HG02759 (cell line): ENCODE data around the gene CBY1.

Experiments used
- ATAC-seq: cut with Tn5 transposase; IDR thresholded peaks from one replicate; pipeline ENCODE4 v1.9.1; 2021; ENCODE audit warnings: mild to moderate bottlenecking, moderate library complexity; ENCODE audit not compliant: unreplicated experiment

CBY1 gene

GRCh38 chr22:38700789-38701628, 44.6 kb downstream of the CBY1 start, which contains the start of gene JOSD1:
Gene JOSD1, minus strand, starts transcription at chr22:38700943. Its CDS starts 956 bp downstream, at chr22:38699987.
- peak; percentile 46 for ATAC-seq

- no peak for ATAC-seq
Measured at GRCh38 chr22:38704654-38705234, 48.3 kb downstream of the CBY1 start.

GRCh38 chr22:38705235-38706100, 49.0 kb downstream of the CBY1 start, which contains the start of gene GTPBP1:
Gene GTPBP1, plus strand, starts transcription at chr22:38705944. Its CDS starts 12 bp downstream, at chr22:38705956.
- peak; percentile 69 for ATAC-seq

GRCh38 chr22:38706101-38706900, 49.9 kb downstream of the CBY1 start:
- ATAC-seq: no peak

GRCh38 chr22:38706901-38707195, 50.4 kb downstream of the CBY1 start:
- no peak for ATAC-seq

GRCh38 chr22:38707346-38707745, 50.9 kb downstream of the CBY1 start:
- ATAC-seq: no peak

- no peak for ATAC-seq
Measured at GRCh38 chr22:38707984-38708383, 51.5 kb downstream of the CBY1 start.

GRCh38 chr22:38709306-38709705, 52.9 kb downstream of the CBY1 start:
- ATAC-seq: no peak

GRCh38 chr22:38710351-38710750, 53.9 kb downstream of the CBY1 start:
- no peak for ATAC-seq

- no peak for ATAC-seq
Measured at GRCh38 chr22:38710866-38711265, 54.4 kb downstream of the CBY1 start.

GRCh38 chr22:38712486-38713207, 56.2 kb downstream of the CBY1 start:
- ATAC-seq: no peak

GRCh38 chr22:38713921-38714320, 57.5 kb downstream of the CBY1 start:
- no peak for ATAC-seq

- ATAC-seq: no peak
Measured at GRCh38 chr22:38715176-38715764, 58.8 kb downstream of the CBY1 start.

- no peak for ATAC-seq
Measured at GRCh38 chr22:38715852-38716251, 59.4 kb downstream of the CBY1 start.

- no peak for ATAC-seq
Measured at GRCh38 chr22:38716271-38716670, 59.8 kb downstream of the CBY1 start.

GRCh38 chr22:38716826-38717225, 60.4 kb downstream of the CBY1 start:
- no peak for ATAC-seq

- no peak for ATAC-seq
Measured at GRCh38 chr22:38717244-38717643, 60.8 kb downstream of the CBY1 start.

- no peak for ATAC-seq
Measured at GRCh38 chr22:38718414-38718813, 62.0 kb downstream of the CBY1 start.

GRCh38 chr22:38719196-38719595, 62.8 kb downstream of the CBY1 start:
- ATAC-seq: no peak

GRCh38 chr22:38720350-38720749, 63.9 kb downstream of the CBY1 start:
- no peak for ATAC-seq
